ENCODE data around the gene ZPBP2. TPM values are rescaled to one million over a fixed set of nuclear protein-coding genes. Genes with fewer than 3 reads are reported as not detected.

ZPBP2 gene
- total and polyA plus RNA-seq, 2 of the 13 experiments (the other 11 are each of a cell fraction or from before 2014, with no cell fraction given), result not detected

GRCh38 chr17:39863918-39864746 is 3.9 kb upstream of the ZPBP2 start, which contains the start of gene IKZF3 (continued):
- TF ChIP-seq TCF12 (IDR thresholded peaks at IDR 0.05), result no peak
- peak; percentile 74 for TF ChIP-seq TCF12 (CRISPR knock-in tag; IDR thresholded peaks at IDR 0.05)
- TF ChIP-seq ZSCAN29 (CRISPR knock-in tag; conservative IDR thresholded peaks at IDR 0.05), result 0 out of 2 replicates have a peak, but pooled peaks have one; percentile 61
- TF ChIP-seq ZNF597 (CRISPR knock-in tag; IDR thresholded peaks at IDR 0.05), result no peak
- TF ChIP-seq RFXAP (CRISPR knock-in tag; IDR thresholded peaks at IDR 0.05; ENCODE audit: borderline replicate concordance), result peak; percentile 84; the same call in 1 of the 2 replicates
- TF ChIP-seq FOXK1 (CRISPR knock-in tag; IDR thresholded peaks at IDR 0.05; ENCODE audit: borderline replicate concordance, low read depth), result peak; percentile 72; the same call in 1 of the 2 replicates
- peak; percentile 82; the same call in 1 of the 2 replicates for TF ChIP-seq DNMT1 (CRISPR knock-in tag; IDR thresholded peaks at IDR 0.05)
- TF ChIP-seq IRX3 (CRISPR knock-in tag; IDR thresholded peaks at IDR 0.05; ENCODE audit: borderline replicate concordance, low read depth), result peak; percentile 99
- TF ChIP-seq SNAPC2 (CRISPR knock-in tag; IDR thresholded peaks at IDR 0.05), result peak; percentile 93
- TF ChIP-seq CREB3 (CRISPR knock-in tag; IDR thresholded peaks at IDR 0.05), result peak; percentile 96
- no peak for TF ChIP-seq AGO1 (IDR thresholded peaks at IDR 0.05; ENCODE audit: low read depth, low read length, poor library complexity, severe bottlenecking)
- TF ChIP-seq CREB1 (IDR thresholded peaks at IDR 0.05), result no peak
- no peak; the same call in 1 of the 2 replicates for TF ChIP-seq CREB1 (CRISPR knock-in tag; IDR thresholded peaks at IDR 0.05)
- TF ChIP-seq ZC3H13 (CRISPR knock-in tag; IDR thresholded peaks at IDR 0.05), result peak; percentile 96
- TF ChIP-seq GATAD2A (CRISPR knock-in tag; IDR thresholded peaks at IDR 0.05), result peak; percentile 71
- TF ChIP-seq PRPF4 (IDR thresholded peaks at IDR 0.05; ENCODE audit: low read depth, low read length, poor library complexity, severe bottlenecking), result no peak
- TF ChIP-seq ZNF703 (CRISPR knock-in tag; IDR thresholded peaks at IDR 0.05; ENCODE audit: borderline replicate concordance), result peak; percentile 96
- TF ChIP-seq ZNF256 (CRISPR knock-in tag; conservative IDR thresholded peaks at IDR 0.05), result peak; percentile 99
- TF ChIP-seq ZEB1 (IDR thresholded peaks at IDR 0.05; ENCODE audit: insufficient replicate concordance, low read depth), result no peak
- peak; percentile 89 for TF ChIP-seq ZBTB7A (CRISPR knock-in tag; IDR thresholded peaks at IDR 0.05)
- TF ChIP-seq MAZ (IDR thresholded peaks at IDR 0.05; ENCODE audit: borderline replicate concordance, low read depth, low read length), result no peak
- peak; percentile 84 for TF ChIP-seq MAZ (CRISPR knock-in tag; IDR thresholded peaks at IDR 0.05; ENCODE audit: low read depth)
- no peak for TF ChIP-seq ATF1 (CRISPR knock-in tag; IDR thresholded peaks at IDR 0.05)
- TF ChIP-seq, protein P1, sequence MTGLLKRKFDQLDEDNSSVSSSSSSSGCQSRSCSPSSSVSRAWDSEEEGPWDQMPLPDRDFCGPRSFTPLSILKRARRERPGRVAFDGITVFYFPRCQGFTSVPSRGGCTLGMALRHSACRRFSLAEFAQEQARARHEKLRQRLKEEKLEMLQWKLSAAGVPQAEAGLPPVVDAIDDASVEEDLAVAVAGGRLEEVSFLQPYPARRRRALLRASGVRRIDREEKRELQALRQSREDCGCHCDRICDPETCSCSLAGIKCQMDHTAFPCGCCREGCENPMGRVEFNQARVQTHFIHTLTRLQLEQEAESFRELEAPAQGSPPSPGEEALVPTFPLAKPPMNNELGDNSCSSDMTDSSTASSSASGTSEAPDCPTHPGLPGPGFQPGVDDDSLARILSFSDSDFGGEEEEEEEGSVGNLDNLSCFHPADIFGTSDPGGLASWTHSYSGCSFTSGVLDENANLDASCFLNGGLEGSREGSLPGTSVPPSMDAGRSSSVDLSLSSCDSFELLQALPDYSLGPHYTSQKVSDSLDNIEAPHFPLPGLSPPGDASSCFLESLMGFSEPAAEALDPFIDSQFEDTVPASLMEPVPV (CRISPR knock-in tag; IDR thresholded peaks at IDR 0.05), result peak; percentile 99
- peak; percentile 98 for TF ChIP-seq POGK (CRISPR knock-in tag; conservative IDR thresholded peaks at IDR 0.05)
